ENCODE data around the gene AFF2.

Gene AFF2

DNA sequence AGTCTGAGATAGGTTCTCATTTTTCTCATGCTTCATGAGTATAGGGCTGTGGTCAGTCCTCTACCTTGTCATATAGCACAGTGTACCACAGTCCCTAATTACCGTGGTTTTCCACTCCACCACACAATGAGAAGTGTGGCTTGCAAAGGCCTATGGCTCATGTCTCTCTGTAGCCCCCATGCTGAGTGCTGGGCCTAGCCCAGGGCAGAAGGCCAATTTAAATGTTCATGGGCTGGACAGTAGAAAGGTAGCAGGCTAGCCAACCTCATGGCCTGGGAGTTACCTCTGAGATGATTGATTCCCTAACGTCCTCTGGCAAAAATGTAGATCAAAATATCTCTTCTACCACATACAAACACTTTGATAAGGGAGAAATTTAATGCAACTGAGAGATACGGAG, 222.5 kb downstream of the AFF2 start:
- Histone ChIP-seq H3K27ac (ENCODE audit: low read depth, low read length, severe bottlenecking) (no peak overlapping the region), H3K36me3 (ENCODE audit: control insufficient read depth, insufficient read depth, low read length) (no peaks in the 10 kb centered on the region), H3K4me3 (ENCODE audit: extremely low read depth, insufficient read depth, low read length, poor library complexity, severe bottlenecking) (no peak overlapping the region), H3K4me1 (ENCODE audit: control insufficient read depth, insufficient read depth, low read length, poor library complexity, severe bottlenecking) (no peaks in the 10 kb centered on the region), H3K9me3 (ENCODE audit: control insufficient read depth, low read length) (no peaks in the 10 kb centered on the region)
- no CpG with 5 or more reads among the region's 3 CpGs for WGBS, 2 experiments (ENCODE audit: insufficient coverage in 2 of 2)

DNA sequence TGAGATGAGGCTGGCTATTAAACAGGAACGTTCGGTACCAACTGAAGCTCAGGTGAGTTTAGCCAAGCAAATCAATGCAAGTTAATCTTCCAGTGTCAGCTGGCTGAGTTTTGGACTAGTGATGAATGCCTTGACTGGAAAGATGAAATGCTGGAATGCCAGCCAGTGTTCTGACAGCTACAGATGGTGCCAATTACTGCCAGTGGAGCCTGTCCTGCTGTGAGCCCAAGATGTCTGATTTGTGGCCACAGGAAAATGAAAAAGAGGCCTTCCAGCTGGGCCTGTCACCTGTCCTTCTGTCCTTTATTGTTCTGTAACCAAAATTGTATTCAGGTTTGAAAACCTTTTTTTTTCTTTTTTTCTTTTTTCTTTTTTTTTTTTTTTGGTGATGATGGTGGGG, 223.1 kb downstream of the AFF2 start:
- WGBS, 2 experiments (ENCODE audit: insufficient coverage in 2 of 2), result 100% methylated on average over 2 of the region's 2 CpGs; no CpG with 5 or more reads in 1 of the 2 experiments
- no peaks in the 10 kb centered on the region for H3K4me1 ChIP-seq (ENCODE audit: control insufficient read depth, insufficient read depth, low read length, poor library complexity, severe bottlenecking)
- no peaks in the 10 kb centered on the region for H3K9me3 ChIP-seq (ENCODE audit: control insufficient read depth, low read length)
- H3K4me3 ChIP-seq (ENCODE audit: extremely low read depth, insufficient read depth, low read length, poor library complexity, severe bottlenecking), result no peak overlapping the region
- H3K36me3 ChIP-seq (ENCODE audit: control insufficient read depth, insufficient read depth, low read length), result no peaks in the 10 kb centered on the region
- H3K27ac ChIP-seq (ENCODE audit: low read depth, low read length, severe bottlenecking), result no peak overlapping the region

DNA sequence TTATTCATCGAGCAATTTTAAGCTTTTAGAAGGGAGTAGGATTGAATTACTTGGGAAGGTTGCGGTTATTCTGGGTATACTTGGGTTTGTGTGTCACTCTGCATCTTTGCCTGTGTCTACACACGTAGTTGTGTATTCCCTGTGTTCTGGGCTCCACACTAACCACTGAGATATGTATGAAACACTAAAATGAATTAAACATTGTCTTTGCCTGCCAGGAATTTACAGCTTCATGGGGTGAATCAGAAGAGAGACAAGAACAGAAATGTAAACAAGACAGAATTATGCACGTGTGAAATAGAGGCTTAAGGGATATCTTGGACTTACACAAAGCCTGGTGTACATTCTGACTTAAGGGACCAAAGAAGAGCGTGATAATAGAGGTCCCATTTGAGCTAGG, 228.5 kb downstream of the AFF2 start:
- 78 to 95% methylated on average over 1 to 2 of the region's 5 CpGs for WGBS, 2 experiments (ENCODE audit: insufficient coverage in 2 of 2)
- Histone ChIP-seq H3K4me1 (ENCODE audit: control insufficient read depth, insufficient read depth, low read length, poor library complexity, severe bottlenecking) (no peaks in the 10 kb centered on the region), H3K27ac (ENCODE audit: low read depth, low read length, severe bottlenecking) (no peak overlapping the region), H3K4me3 (ENCODE audit: extremely low read depth, insufficient read depth, low read length, poor library complexity, severe bottlenecking) (no peak overlapping the region), H3K9me3 (ENCODE audit: control insufficient read depth, low read length) (no peaks in the 10 kb centered on the region), H3K36me3 (ENCODE audit: control insufficient read depth, insufficient read depth, low read length) (no peaks in the 10 kb centered on the region)

DNA sequence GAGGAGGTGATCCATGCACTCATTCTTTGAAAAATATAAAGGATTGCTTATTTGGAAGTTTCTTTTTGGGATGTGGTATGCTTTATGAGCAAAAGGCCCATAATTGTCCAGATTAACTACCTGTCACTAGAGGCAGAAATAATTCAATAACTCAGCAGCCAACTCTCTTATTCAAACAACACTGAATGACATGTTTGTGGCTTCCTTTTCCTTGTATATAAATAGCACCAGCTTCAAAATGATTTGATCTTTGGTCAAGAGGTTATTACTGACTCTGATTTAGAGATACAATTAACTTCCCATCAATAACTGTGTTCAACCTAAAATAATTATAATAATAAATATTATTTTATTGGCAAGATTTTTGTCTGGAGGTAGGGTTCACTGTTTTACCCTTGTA, 232.3 kb downstream of the AFF2 start:
- H3K9me3 ChIP-seq (ENCODE audit: control insufficient read depth, low read length), result no peaks in the 10 kb centered on the region
- no peak overlapping the region for H3K27ac ChIP-seq (ENCODE audit: low read depth, low read length, severe bottlenecking)

DNA sequence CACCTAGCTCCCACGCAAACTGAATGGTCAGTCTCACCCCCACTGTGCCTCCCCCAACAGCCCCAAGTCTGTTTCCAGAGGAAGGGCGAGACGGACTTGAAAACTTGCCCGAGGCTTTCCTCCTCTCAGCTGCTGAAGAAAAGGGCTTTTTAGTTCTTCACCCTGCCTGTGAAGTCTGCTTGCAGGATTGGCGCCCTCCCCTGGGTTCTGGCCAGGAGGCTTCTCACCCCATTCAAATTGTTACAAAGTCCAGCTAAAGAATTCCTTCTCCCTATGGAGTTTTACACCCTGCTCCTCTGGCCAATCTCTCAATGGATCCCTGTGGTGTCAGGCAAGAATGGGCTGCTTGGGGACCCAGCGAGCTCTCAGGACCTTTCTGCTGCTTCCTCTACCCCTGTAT, 241.0 kb downstream of the AFF2 start:
- Histone ChIP-seq H3K4me1 (ENCODE audit: control insufficient read depth, insufficient read depth, low read length, poor library complexity, severe bottlenecking) (no peaks in the 10 kb centered on the region), H3K4me3 (ENCODE audit: extremely low read depth, insufficient read depth, low read length, poor library complexity, severe bottlenecking) (no peak overlapping the region), H3K36me3 (ENCODE audit: control insufficient read depth, insufficient read depth, low read length) (no peaks in the 10 kb centered on the region), H3K27ac (ENCODE audit: low read depth, low read length, severe bottlenecking) (no peak overlapping the region), H3K9me3 (ENCODE audit: control insufficient read depth, low read length) (no peaks in the 10 kb centered on the region)
- no CpG with 5 or more reads among the region's 6 CpGs for WGBS, 2 experiments (ENCODE audit: insufficient coverage in 2 of 2)

More for the DNA sequence above, 232.3 kb downstream of the AFF2 start:
- no peaks in the 10 kb centered on the region for H3K4me1 ChIP-seq (ENCODE audit: control insufficient read depth, insufficient read depth, low read length, poor library complexity, severe bottlenecking)
- no peaks in the 10 kb centered on the region for H3K36me3 ChIP-seq (ENCODE audit: control insufficient read depth, insufficient read depth, low read length)
- no peak overlapping the region for H3K4me3 ChIP-seq (ENCODE audit: extremely low read depth, insufficient read depth, low read length, poor library complexity, severe bottlenecking)

DNA sequence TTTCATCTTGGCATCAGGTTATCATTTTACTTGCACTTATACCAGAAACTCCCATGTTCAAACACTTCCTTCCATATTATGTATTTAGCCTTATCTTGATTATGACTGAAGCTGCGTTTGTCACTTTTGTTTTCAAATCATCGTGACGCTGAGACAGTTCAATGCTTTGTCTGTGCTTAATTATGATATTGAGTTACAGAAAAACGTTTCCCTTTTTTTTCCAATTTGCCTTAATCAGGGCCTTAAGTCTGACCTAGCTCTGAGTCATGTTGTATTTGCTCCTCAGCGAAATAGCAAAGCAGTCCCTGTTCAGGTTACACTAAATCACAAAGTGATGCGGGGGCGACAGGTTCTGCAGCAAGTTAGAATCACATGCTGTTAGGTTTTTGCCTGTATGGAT, 254.7 kb downstream of the AFF2 start:
- H3K4me1 ChIP-seq (ENCODE audit: control insufficient read depth, insufficient read depth, low read length, poor library complexity, severe bottlenecking), result no peaks in the 10 kb centered on the region
- H3K27ac ChIP-seq (ENCODE audit: low read depth, low read length, severe bottlenecking), result no peak overlapping the region
- H3K9me3 ChIP-seq (ENCODE audit: control insufficient read depth, low read length), result no peaks in the 10 kb centered on the region
- no peak overlapping the region for H3K4me3 ChIP-seq (ENCODE audit: extremely low read depth, insufficient read depth, low read length, poor library complexity, severe bottlenecking)
- 100% methylated on average over 2 of the region's 7 CpGs; no CpG with 5 or more reads in 1 of the 2 experiments for WGBS, 2 experiments (ENCODE audit: insufficient coverage in 2 of 2)
- no peaks in the 10 kb centered on the region for H3K36me3 ChIP-seq (ENCODE audit: control insufficient read depth, insufficient read depth, low read length)

DNA sequence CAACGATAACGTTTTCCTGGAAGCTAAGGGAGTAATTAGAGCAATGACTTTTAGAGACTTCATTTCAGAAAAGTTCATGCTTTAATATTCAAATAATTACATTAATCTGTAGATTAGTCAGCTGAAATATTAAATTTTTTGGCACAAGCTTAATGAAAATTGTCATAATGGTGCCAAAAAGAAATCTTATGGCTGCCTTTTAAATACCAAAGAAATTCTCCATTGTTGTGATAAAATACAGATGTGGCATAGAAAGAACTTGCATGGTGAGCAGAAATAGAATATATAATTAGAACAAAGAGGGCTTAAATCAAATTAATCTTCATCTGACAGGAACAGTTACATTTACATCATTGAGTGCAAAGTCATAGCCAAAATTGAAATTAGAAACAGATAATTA, 263.5 kb downstream of the AFF2 start:
- no peak overlapping the region for H3K4me3 ChIP-seq (ENCODE audit: extremely low read depth, insufficient read depth, low read length, poor library complexity, severe bottlenecking)
- no peaks in the 10 kb centered on the region for H3K9me3 ChIP-seq (ENCODE audit: control insufficient read depth, low read length)
- no peaks in the 10 kb centered on the region for H3K36me3 ChIP-seq (ENCODE audit: control insufficient read depth, insufficient read depth, low read length)
- no peaks in the 10 kb centered on the region for H3K4me1 ChIP-seq (ENCODE audit: control insufficient read depth, insufficient read depth, low read length, poor library complexity, severe bottlenecking)
- no CpG with 5 or more reads among the region's 2 CpGs for WGBS, 2 experiments (ENCODE audit: insufficient coverage in 2 of 2)
- H3K27ac ChIP-seq (ENCODE audit: low read depth, low read length, severe bottlenecking), result no peak overlapping the region

DNA sequence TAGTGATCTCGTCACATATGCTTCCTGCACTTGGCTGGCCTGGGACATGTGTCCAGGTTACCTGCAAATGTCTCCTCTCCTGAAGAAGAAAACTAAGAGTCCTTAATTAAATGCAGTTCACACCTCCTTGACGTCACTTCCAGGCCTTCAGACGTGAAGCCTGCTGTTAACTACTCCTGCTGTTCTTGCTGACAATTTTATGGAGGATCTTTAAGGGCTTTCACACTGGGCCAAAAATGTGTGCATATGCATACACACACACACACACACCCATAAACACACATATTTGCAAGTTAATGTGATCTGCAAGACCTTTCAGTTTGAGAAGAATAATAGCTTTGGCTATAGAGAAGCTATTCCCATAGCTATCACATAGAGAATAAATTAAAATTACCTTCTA, 267.9 kb downstream of the AFF2 start:
- Histone ChIP-seq H3K4me1 (ENCODE audit: control insufficient read depth, insufficient read depth, low read length, poor library complexity, severe bottlenecking) (no peaks in the 10 kb centered on the region), H3K36me3 (ENCODE audit: control insufficient read depth, insufficient read depth, low read length) (no peaks in the 10 kb centered on the region), H3K27ac (ENCODE audit: low read depth, low read length, severe bottlenecking) (no peak overlapping the region), H3K9me3 (ENCODE audit: control insufficient read depth, low read length) (no peaks in the 10 kb centered on the region), H3K4me3 (ENCODE audit: extremely low read depth, insufficient read depth, low read length, poor library complexity, severe bottlenecking) (no peak overlapping the region)
- WGBS, 2 experiments (ENCODE audit: insufficient coverage in 2 of 2), result 67 to 100% methylated on average over 1 to 3 of the region's 3 CpGs

DNA sequence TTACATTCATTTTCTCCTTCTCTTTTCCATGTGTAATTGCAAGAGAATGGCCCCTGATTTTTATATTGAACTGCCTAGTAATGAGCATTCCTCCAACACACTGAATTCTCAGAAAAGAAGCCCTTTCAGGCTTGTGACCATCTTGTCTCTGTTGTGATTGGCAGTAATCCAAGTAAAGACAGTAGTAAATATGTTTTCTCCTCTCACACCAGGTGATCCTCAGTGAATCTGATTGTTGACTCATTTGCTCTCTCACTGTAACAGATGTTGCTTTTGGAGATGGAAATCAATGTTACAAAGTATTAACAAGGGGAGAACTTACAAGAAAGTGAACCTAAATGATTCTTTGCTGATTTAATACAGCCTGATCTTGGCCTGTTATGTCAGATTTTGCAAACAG, 271.0 kb downstream of the AFF2 start:
- Histone ChIP-seq H3K9me3 (ENCODE audit: control insufficient read depth, low read length) (no peaks in the 10 kb centered on the region), H3K4me1 (ENCODE audit: control insufficient read depth, insufficient read depth, low read length, poor library complexity, severe bottlenecking) (no peaks in the 10 kb centered on the region), H3K27ac (ENCODE audit: low read depth, low read length, severe bottlenecking) (no peak overlapping the region), H3K36me3 (ENCODE audit: control insufficient read depth, insufficient read depth, low read length) (no peaks in the 10 kb centered on the region), H3K4me3 (ENCODE audit: extremely low read depth, insufficient read depth, low read length, poor library complexity, severe bottlenecking) (no peak overlapping the region)

DNA sequence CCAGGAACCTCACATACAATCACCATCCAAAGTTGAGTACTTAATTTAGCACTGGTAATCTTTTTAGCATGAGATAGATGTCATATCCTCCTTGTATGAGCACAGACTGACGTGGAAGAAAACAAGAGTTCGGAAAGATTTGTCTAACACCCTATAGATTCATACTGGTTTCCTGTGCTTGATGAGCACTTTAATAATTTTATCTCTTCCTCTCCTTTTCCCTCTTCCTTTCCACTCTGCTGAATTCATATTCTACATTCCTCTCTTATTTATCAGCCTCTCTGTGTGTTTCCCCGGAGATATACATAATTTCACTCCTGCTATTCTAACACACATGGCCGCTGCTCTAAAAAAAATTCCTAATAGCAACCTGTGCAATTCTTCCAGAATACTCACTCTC, 273.9 kb downstream of the AFF2 start:
- H3K36me3 ChIP-seq (ENCODE audit: control insufficient read depth, insufficient read depth, low read length), result no peaks in the 10 kb centered on the region
- H3K4me3 ChIP-seq (ENCODE audit: extremely low read depth, insufficient read depth, low read length, poor library complexity, severe bottlenecking), result no peak overlapping the region
- no peak overlapping the region for H3K27ac ChIP-seq (ENCODE audit: low read depth, low read length, severe bottlenecking)
- 100% methylated on average over 2 of the region's 4 CpGs; no CpG with 5 or more reads in 1 of the 2 experiments for whole genome bisulfite sequencing, 2 experiments (ENCODE audit: insufficient coverage in 2 of 2)
- no peaks in the 10 kb centered on the region for H3K9me3 ChIP-seq (ENCODE audit: control insufficient read depth, low read length)
- H3K4me1 ChIP-seq (ENCODE audit: control insufficient read depth, insufficient read depth, low read length, poor library complexity, severe bottlenecking), result no peaks in the 10 kb centered on the region

DNA sequence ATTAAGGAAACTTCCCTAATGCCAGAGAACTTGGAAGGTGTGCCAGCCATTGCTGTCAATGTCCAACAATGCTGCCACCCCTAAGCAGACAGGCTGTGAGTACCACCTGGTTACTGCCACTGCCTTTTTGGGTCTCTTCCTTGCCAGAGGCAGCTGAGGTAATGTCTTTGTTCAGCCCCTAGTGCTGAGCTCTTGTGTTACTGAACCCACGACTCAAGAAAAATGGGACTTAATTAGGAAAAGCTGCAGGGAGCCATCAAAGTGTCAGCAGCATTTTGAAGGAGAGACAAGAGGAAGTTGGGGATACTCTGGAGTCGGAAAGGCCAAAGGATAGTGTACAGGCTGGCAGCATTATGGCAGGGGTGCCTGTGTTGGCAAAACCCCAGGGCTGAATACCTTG, 283.7 kb downstream of the AFF2 start:
- no peak overlapping the region for H3K4me3 ChIP-seq (ENCODE audit: extremely low read depth, insufficient read depth, low read length, poor library complexity, severe bottlenecking)
- H3K9me3 ChIP-seq (ENCODE audit: control insufficient read depth, low read length), result no peaks in the 10 kb centered on the region
- H3K4me1 ChIP-seq (ENCODE audit: control insufficient read depth, insufficient read depth, low read length, poor library complexity, severe bottlenecking), result no peaks in the 10 kb centered on the region
- no peaks in the 10 kb centered on the region for H3K36me3 ChIP-seq (ENCODE audit: control insufficient read depth, insufficient read depth, low read length)
- no peak overlapping the region for H3K27ac ChIP-seq (ENCODE audit: low read depth, low read length, severe bottlenecking)
- 27% methylated on average over 2 of the region's 2 CpGs; no CpG with 5 or more reads in 1 of the 2 experiments for WGBS, 2 experiments (ENCODE audit: insufficient coverage in 2 of 2)

DNA sequence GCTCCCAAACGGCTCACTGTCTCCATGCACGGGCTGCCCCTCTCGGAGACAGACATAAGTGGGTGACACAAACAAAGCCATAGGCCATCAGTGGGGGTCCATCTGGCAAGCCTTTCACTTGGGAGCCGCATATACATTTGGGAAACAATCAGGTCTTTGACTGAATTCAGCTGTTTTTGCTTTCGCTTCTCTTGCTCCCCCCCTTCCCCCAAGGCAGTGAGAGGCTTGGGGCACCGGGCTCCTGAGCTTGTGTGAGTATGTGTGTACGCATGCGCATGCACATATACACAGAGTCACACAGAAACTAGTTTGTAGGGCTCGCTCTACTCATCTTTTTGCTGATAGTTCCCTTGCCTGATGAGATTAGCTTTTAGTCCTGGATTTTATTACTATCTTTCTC, 284.4 kb downstream of the AFF2 start:
- Histone ChIP-seq H3K36me3 (ENCODE audit: control insufficient read depth, insufficient read depth, low read length) (no peaks in the 10 kb centered on the region), H3K4me1 (ENCODE audit: control insufficient read depth, insufficient read depth, low read length, poor library complexity, severe bottlenecking) (no peaks in the 10 kb centered on the region), H3K4me3 (ENCODE audit: extremely low read depth, insufficient read depth, low read length, poor library complexity, severe bottlenecking) (no peak overlapping the region), H3K9me3 (ENCODE audit: control insufficient read depth, low read length) (no peaks in the 10 kb centered on the region), H3K27ac (ENCODE audit: low read depth, low read length, severe bottlenecking) (no peak overlapping the region)
- 47 to 73% methylated on average over 3 to 4 of the region's 9 CpGs for WGBS, 2 experiments (ENCODE audit: insufficient coverage in 2 of 2)
